IPS-15b (cell line): Measurements from ENCODE around the gene HSD17B1.
A peak's percentile ranks its signal among the peaks of the same experiment; 100 is the strongest.
"Not testable (repeated sequence)": the region's sequence is repeated elsewhere in the genome, so short reads cannot be mapped to it uniquely, and the experiment has no call there.

Experiments
- H3K27me3 ChIP-seq: one replicate; pipeline ENCODE4 v1.6.1; 2013; ENCODE audit warnings: low read length; ENCODE audit not compliant: control insufficient read depth, insufficient read depth
- H3K36me3 ChIP-seq: one replicate; pipeline ENCODE4 v1.6.1; 2013; ENCODE audit warnings: low read length; ENCODE audit not compliant: control insufficient read depth, insufficient read depth
- H3K4me1 ChIP-seq: one replicate; pipeline ENCODE4 v1.6.1; 2013; ENCODE audit warnings: mild to moderate bottlenecking, low read length; ENCODE audit not compliant: control insufficient read depth, insufficient read depth
- H3K4me3 ChIP-seq: one replicate; pipeline ENCODE4 v1.5.1; 2013; ENCODE audit warnings: low read depth, low read length
- H3K9ac ChIP-seq: one replicate; pipeline ENCODE4 v1.6.1; 2013; ENCODE audit warnings: low read depth, mild to moderate bottlenecking, low read length
- H3K9me3 ChIP-seq: one replicate; pipeline ENCODE4 v1.6.1; 2013; ENCODE audit warnings: mild to moderate bottlenecking, low read length; ENCODE audit not compliant: control insufficient read depth, insufficient read depth

Gene HSD17B1

GRCh38 chr17:42552736-42553135, at the start of gene HSD17B1:
TSS of gene HSD17B1 (plus strand) at chr17:42552923. CDS start at chr17:42552934, 11 bp downstream.
- not testable (repeated sequence) for H3K9ac ChIP-seq

GRCh38 chr17:42502926-42503325, 49.8 kb upstream of the HSD17B1 start:
- peaks cover 5% of the 10 kb centered on the region for H3K36me3 ChIP-seq
- no peak overlapping the region for H3K9ac ChIP-seq
- H3K9me3 ChIP-seq = no peaks in the 10 kb centered on the region
- H3K4me1 ChIP-seq = no peaks in the 10 kb centered on the region
- H3K27me3 ChIP-seq = no peaks in the 10 kb centered on the region
- H3K4me3 ChIP-seq = no peak overlapping the region

More at GRCh38 chr17:42552736-42553135, at the start of gene HSD17B1:
- H3K4me1 ChIP-seq, H3K9me3 ChIP-seq, H3K27me3 ChIP-seq, H3K36me3 ChIP-seq: not testable (repeated sequence)
- peak within 1 kb of the TSS; percentile 93 for H3K4me3 ChIP-seq

GRCh38 chr17:42507671-42508070, 45.1 kb upstream of the HSD17B1 start:
- Histone ChIP-seq H3K4me3 (no peak overlapping the region), H3K36me3 (peaks cover 21% of the 10 kb centered on the region), H3K27me3 (no peaks in the 10 kb centered on the region), H3K9me3 (no peaks in the 10 kb centered on the region), H3K9ac (no peak overlapping the region), H3K4me1 (no peaks in the 10 kb centered on the region)

GRCh38 chr17:42508426-42509165, 44.1 kb upstream of the HSD17B1 start:
- Histone ChIP-seq H3K9me3 (no peaks in the 10 kb centered on the region), H3K36me3 (peaks cover 25% of the 10 kb centered on the region), H3K27me3 (no peaks in the 10 kb centered on the region)

GRCh38 chr17:42509409-42509808, 43.3 kb upstream of the HSD17B1 start:
- Histone ChIP-seq H3K27me3 (no peaks in the 10 kb centered on the region), H3K9me3 (no peaks in the 10 kb centered on the region), H3K4me1 (no peaks in the 10 kb centered on the region), H3K36me3 (peaks cover 33% of the 10 kb centered on the region), H3K4me3 (no peak overlapping the region), H3K9ac (no peak overlapping the region)

More at GRCh38 chr17:42508426-42509165, 44.1 kb upstream of the HSD17B1 start:
- no peaks in the 10 kb centered on the region for H3K4me1 ChIP-seq
- no peak overlapping the region for H3K4me3 ChIP-seq
- no peak overlapping the region for H3K9ac ChIP-seq

- Histone ChIP-seq H3K36me3 (peaks cover 34% of the 10 kb centered on the region), H3K4me1 (no peaks in the 10 kb centered on the region), H3K9me3 (no peaks in the 10 kb centered on the region), H3K27me3 (no peaks in the 10 kb centered on the region), H3K9ac (no peak overlapping the region), H3K4me3 (no peak overlapping the region)
These were observed 42.9 kb upstream of the HSD17B1 start for GRCh38 chr17:42509841-42510240.

- peaks cover 33% of the 10 kb centered on the region for H3K36me3 ChIP-seq
- no peak overlapping the region for H3K4me3 ChIP-seq
- H3K27me3 ChIP-seq = no peaks in the 10 kb centered on the region
- peak overlapping the region; percentile 24 for H3K9ac ChIP-seq
- H3K9me3 ChIP-seq = no peaks in the 10 kb centered on the region
- no peaks in the 10 kb centered on the region for H3K4me1 ChIP-seq
These were observed 40.5 kb upstream of the HSD17B1 start for GRCh38 chr17:42512246-42512645.

GRCh38 chr17:42512733-42513251, 39.9 kb upstream of the HSD17B1 start:
- Histone ChIP-seq H3K9ac (peak overlapping the region; percentile 24), H3K9me3 (no peaks in the 10 kb centered on the region), H3K36me3 (peaks cover 33% of the 10 kb centered on the region), H3K27me3 (no peaks in the 10 kb centered on the region), H3K4me1 (no peaks in the 10 kb centered on the region), H3K4me3 (no peak overlapping the region)

GRCh38 chr17:42513686-42514085, 39.0 kb upstream of the HSD17B1 start:
- H3K4me3 ChIP-seq = no peak overlapping the region
- no peaks in the 10 kb centered on the region for H3K27me3 ChIP-seq
- no peaks in the 10 kb centered on the region for H3K9me3 ChIP-seq
- H3K9ac ChIP-seq = no peak overlapping the region
- peaks cover 29% of the 10 kb centered on the region for H3K36me3 ChIP-seq
- H3K4me1 ChIP-seq = no peaks in the 10 kb centered on the region

GRCh38 chr17:42514279-42514678, 38.4 kb upstream of the HSD17B1 start:
- Histone ChIP-seq H3K27me3 (no peaks in the 10 kb centered on the region), H3K36me3 (peaks cover 26% of the 10 kb centered on the region), H3K4me3 (no peak overlapping the region), H3K9ac (no peak overlapping the region), H3K4me1 (peaks cover 2% of the 10 kb centered on the region), H3K9me3 (no peaks in the 10 kb centered on the region)

GRCh38 chr17:42514867-42515266, 37.9 kb upstream of the HSD17B1 start:
- H3K4me1 ChIP-seq = peaks cover 8% of the 10 kb centered on the region
- no peaks in the 10 kb centered on the region for H3K9me3 ChIP-seq
- H3K36me3 ChIP-seq = peaks cover 20% of the 10 kb centered on the region
- H3K9ac ChIP-seq = no peak overlapping the region
- H3K27me3 ChIP-seq = no peaks in the 10 kb centered on the region
- H3K4me3 ChIP-seq = no peak overlapping the region

- H3K9ac ChIP-seq = no peak overlapping the region
- no peaks in the 10 kb centered on the region for H3K27me3 ChIP-seq
- peaks cover 15% of the 10 kb centered on the region for H3K4me1 ChIP-seq
- peaks cover 20% of the 10 kb centered on the region for H3K36me3 ChIP-seq
- no peaks in the 10 kb centered on the region for H3K9me3 ChIP-seq
- no peak overlapping the region for H3K4me3 ChIP-seq
These were observed 35.2 kb upstream of the HSD17B1 start for GRCh38 chr17:42517516-42517915.
